NCI-H1436 treated with DMSO at 0.1 percent for 48 hours (cell line): Measurements from ENCODE around the gene SNRPD1.
"Not testable (repeated sequence)": the region's sequence is repeated elsewhere in the genome, so short reads cannot be mapped to it uniquely, and the experiment has no call there.

Experiments used
- DNase-seq: peaks from one replicate; lab custom pipeline; 2025; lab: John Stamatoyannopoulos, UW

Gene SNRPD1

GRCh38 chr18:21612125-21613039 lies at the start of gene SNRPD1:
TSS of gene SNRPD1 (plus strand) at chr18:21612314. CDS start at chr18:21612430, 116 bp downstream.
- DNase-seq: peak; percentile 26

GRCh38 chr18:21571772-21572171 lies 40.3 kb upstream of the SNRPD1 start:
- DNase-seq: no peak

GRCh38 chr18:21575656-21576055 lies 36.5 kb upstream of the SNRPD1 start:
- peak; percentile 15 for DNase-seq

DNA sequence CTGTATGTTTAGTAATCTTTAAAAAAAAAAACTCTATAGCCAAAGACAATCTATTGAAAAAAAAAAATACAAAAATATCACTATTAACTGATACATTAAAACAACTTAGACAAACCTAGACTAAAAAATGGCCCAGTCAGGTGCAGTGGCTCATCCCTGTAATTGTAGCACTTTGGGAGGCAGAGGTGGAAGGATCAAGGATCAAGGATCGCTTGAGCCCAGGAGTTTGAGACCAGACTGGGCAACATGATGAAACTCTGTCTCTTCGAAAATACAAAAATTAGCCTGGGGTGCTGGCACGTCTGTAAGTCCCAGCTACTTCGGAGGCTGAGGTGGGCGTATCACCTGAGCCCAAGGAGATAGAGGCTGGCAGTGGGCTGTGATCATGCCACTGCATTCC lies 27.7 kb upstream of the SNRPD1 start:
- DNase-seq: no peak

DNA sequence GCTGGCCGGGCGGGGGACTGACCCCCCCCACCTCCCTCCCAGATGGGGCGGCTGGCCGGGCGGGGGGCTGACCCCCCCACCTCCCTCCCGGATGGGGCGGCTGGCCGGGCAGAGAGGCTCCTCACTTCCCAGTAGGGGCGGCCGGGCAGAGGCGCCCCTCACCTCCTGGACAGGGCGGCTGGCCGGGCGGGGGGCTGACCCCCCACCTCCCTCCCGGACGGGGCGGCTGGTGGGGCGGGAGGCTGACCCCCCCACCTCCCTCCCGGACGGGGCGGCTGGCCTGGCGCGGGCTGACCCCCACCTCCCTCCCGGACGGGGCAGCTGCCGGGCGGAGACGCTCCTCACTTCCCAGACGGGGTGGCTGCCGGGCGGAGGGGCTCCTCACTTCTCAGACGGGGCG lies 19.8 kb upstream of the SNRPD1 start:
- not testable (repeated sequence) for DNase-seq

DNA sequence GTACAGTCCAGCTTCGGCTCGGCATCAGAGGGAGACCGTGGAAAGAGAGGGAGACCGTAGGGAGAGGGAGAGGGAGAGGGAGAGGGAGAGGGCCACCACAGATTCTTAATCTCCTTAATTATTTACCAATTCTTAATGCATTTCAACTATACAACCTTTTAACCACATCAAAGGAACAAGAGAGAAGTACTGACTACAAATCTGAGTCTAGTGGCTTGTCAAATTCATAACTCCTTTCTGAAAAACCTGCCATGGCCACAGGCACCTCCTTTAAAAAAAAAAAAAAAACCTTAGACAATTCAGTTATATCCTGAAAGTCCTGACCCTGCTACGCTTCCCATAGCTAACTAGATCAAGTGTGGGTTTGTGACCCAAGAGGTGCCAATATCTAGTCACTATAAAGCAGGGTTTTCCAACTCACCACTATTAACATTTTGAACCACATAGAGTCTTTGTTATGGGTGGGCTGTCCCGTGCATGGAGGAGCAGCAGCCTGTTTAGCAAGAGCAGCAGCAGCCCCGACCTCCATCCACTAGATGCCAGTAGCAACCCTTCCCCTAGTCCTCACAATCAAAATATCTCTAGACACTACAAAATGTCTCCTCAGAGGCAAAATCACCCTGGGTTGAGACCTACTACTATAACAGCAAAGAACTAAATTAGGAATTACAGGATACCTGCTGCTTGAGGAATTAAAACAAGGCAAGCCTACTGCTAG lies 18.4 kb upstream of the SNRPD1 start:
- no peak for DNase-seq

GRCh38 chr18:21597620-21598019 lies 14.5 kb upstream of the SNRPD1 start:
- no peak for DNase-seq

GRCh38 chr18:21598726-21599584 lies 13.2 kb upstream of the SNRPD1 start:
- DNase-seq: no peak

DNA sequence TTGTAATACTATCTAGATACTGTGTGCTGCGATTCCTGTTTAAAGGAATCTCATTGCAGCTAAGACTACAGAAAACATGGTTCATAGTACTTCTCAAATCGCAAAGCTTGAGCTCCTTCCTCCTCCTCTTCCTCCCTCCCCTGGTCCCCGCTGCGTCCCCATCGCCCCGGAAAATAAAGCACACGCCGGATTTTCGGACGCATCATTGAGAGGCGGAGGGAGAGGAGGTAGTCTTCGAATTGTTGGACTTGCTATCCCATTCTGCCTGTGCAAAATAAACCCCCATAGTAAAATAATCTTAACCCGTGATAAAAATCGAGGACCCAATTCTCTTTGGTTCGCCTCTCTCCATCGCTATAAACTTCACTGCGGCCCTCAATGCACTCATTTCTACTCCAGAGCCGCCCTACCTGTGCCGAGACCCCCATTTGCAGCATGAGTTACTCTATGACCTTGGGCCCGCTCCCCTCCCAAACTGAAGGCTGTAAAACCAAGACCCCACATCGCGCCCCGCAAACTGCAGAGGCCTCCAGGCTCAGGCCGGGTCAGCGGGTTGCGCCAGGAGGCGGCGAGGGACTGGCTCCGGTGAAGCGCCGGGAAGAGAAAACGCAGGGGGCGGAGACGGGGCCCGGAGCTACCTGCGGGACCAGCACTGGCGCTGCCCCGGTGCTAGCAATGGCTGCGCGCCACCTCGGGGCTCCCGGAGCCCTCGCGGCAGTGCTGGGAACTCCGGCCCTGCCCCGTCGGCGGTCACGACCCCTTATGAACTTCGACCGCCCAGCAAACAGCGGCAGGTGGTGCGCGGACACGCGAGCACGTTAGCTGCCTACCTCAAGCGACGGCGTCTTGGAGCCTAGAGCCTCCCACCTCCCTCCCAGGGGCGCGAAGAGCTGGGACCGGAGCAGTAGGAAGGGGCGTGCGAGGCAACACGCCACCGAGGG lies 12.3 kb upstream of the SNRPD1 start:
- DNase-seq: no peak

DNA sequence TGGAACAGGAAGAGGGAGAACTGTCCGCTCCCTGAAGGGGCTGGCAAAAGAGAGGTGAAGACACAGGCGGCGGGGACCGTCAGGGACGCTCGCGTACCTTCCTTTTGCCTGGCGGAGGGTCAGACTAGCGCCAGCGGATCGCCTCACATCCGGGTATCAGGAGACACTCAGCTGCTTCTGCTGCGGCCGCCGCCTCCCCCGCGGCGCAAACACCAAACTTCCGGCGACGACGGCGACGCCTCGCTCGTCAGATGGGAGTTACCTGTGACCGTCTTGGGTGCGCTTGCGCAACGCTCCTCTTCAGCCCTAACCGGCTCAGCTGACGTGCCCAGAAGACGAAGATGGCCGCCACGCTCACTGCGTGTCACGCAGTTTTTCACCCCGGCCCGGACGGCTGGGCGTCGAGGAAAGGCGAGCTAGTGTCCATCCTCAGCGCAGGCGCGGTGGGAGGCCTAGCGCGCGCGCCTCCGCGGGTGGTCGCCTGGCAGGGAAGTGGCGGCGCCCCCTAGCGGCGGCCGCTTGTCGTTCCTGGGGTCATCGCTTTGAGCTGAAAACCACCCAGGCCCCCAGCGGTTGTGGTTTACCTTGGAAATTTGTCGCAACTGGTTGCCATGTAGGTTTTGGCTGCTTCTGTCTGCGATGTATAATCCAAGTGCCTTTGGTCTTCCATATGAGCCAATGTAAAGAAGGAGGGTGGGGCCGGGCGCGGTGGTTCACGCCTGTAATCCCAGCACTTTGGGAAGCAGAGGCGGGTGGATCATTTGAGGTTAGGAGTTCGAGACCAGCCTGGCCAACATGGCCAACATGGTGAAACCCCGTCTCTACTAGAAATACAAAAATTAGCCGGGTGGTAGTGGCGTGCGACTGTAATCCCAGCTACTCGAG lies 11.3 kb upstream of the SNRPD1 start, which contains the start of gene ESCO1:
ESCO1 (minus strand) TSS at position 179 of the 885 bp plus-strand sequence. CDS start 25,861 bp downstream, outside the sequence.
- peak; percentile 76 for DNase-seq

DNA sequence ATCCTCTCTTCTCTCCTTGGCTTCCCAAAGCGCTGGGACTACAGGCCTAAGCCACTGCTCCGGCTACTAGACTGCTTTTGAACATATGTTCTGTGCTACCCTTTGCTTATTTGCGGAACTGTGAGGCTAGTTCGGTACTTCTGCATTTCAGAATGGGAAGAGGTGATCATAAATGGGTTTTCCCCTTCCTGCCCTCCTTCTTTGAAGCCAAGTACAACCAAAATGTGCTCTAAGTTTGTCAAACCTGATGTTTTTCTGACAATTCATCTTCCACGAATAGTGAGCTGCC lies 9.9 kb upstream of the SNRPD1 start:
- DNase-seq: no peak

DNA sequence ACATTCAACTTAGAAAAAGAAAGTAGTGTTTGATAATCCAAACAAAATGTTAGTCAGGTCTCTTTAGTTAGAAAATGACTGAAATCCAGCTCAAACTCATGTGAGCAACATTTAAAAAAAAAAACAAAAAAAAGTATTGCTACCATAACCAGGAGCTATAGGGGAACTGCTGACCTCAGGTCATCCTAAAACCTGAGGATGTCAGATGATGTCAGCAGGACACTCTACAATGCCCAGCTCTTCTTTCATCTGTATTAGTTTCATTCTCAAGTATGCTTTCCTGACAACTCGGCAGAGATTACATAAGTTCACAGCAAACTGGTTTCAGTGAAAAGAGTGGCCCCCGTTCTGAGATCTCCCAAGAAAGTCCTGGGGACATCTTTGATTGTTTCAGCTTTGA lies 7.4 kb upstream of the SNRPD1 start:
- no peak for DNase-seq

DNA sequence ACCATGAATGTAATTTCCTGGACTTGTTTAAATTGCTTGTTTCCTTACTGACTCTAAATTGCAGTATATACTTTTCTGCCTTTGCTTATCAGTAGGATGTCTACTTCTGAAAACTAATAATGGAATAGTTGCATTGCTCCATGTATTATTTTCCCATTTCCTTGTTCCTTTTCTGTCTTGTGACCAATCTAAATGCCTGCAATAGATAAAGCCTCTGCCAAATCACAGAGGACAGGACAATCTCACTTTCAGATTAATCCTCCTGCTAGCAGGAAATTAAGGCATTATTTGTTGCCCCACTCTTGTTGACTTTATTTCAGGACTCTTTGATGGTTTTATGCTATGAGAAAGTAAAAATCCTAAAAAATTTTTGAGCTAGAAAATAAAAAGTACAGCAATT lies 6.9 kb upstream of the SNRPD1 start:
- no peak for DNase-seq

- not testable (repeated sequence) for DNase-seq
Observed at GRCh38 chr18:21611401-21612124, 551 bp upstream of the SNRPD1 start.

DNA sequence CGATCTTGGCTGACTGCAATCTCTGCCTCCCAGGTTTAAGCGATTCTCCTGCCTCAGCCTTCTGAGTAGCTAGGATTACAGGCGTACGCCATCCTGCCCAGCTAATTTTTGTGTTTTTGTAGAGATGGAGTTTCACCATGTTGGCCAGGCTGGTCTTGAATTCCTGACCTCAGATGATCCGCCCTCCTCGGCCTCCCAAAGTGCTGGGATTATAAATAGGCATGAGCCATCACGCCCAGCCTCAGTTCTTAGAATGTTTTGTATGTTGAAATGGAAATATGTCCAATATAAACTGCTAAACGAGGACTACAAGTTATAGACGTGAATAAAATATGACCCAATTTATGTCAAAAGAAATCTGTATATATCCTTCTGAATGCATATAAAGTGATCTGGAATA lies 9.5 kb downstream of the SNRPD1 start:
- not testable (repeated sequence) for DNase-seq

GRCh38 chr18:21629089-21629832 lies 17.1 kb downstream of the SNRPD1 start:
- DNase-seq: no peak

DNA sequence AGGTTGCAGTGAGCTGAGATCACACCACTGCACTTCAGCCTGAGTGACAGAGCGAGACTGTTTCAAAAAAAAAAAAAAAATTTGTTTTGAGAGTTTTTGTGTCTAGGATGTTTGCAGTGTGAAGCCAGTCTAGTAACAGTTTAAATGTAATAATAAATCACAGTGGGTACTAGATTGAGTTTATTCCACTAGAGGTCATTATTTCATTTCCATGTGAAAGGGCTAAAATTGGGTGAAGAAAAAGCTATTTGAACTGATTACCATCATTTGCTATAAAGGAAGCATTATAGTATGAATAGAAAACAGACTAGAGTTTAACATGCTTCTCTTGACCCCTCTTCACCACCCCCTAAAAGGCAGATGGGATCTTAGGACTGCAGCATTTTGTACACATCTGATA lies 20.3 kb downstream of the SNRPD1 start:
- no peak for DNase-seq

DNA sequence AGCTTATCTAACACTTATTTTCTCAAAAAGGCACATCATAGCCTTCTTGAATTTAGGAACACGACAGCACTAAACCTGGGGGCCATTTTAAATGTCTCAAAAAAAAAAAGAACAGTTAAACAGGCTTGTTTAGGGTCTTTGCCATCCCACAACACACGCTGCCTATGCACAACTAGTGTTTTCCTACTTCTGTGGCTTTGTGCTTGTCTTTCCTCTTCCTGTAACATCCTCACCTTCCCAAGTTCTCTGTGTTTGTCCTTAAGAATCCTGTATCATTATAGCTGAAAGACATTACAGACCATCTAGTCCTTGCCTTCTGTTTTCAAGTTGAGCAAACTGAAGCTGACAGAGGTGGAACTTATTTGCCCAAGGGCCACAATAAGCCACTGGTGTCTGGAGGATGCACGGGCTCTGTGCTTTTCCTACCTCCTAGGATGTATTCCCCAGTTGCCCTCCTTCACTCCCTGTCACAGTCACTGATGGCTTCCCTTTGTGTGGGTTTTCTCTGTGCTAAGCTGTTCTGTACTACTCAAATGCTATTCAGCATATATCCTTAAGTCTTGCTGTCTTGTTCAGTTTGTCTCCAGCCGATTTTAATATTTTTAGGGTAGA lies 22.6 kb downstream of the SNRPD1 start:
- DNase-seq: no peak
